Activated CD4-positive, CD25-positive, alpha-beta regulatory T cell treated with anti-CD3 and anti-CD28 coated beads, Interleukin-2, amount 50 U/mL, for 72 hours (primary cell): ENCODE results near the gene C11orf71.

Source experiments
- DNase-seq: peaks from one replicate; pipeline ENCODE4 v3.0.0; 2021

C11orf71 gene

DNA sequence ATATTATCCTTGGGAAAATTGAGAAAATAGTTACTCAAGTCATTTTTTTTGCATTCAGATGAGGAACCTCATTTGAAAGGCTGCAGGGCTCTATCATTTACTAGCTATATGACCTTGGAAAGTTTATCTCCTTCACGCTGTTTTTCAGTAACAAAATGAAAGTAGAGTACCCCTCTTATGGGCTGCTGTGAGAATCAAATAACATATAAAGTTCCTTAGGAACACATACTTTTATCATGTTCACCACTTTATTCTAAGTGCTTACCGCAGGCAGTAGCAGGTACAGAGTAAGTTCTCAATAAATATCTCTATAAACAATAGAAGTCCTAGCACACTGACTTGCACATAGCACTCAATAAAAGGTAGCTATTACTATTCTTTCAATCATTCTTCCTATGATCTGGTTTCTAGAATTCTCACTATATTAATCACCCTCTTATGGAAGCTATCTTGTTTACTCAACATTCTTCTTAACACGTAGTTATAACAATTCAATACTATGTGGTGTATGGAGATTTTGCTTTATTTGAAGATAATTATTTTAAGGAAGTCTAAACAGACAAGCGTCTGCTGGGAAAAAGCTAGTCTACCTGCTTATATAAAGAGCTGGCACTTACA, 1.9 kb downstream of the C11orf71 start:
- DNase-seq = no peak

DNA sequence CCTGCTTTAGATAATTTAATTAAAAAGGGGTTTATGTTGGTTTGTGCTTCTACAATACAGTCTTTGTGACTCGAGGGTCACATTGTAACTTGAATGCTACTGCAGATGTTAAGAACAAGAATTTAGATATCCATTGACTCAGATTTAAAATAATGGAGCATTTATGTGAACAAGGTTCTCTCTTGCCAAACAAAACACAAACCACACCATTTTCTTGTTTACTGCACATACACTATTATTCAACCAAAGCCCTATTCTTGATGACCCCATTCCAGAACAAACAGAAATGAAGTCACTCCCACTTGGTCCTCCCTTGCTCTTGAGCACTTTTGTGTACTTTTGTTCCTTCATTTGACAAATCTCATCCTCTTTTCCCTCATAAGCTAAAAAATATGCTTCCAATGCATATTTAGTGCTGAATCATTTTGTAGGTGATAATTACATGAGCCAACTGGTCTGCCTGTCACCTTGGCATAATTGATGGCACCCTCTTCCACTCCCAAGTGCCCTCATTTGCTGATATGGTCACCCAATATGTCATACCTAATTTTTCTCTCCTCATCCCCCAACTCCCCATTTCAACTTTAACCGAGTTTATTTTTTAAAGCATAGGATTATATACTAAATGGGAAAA, 2.8 kb downstream of the C11orf71 start:
- DNase-seq = no peak

DNA sequence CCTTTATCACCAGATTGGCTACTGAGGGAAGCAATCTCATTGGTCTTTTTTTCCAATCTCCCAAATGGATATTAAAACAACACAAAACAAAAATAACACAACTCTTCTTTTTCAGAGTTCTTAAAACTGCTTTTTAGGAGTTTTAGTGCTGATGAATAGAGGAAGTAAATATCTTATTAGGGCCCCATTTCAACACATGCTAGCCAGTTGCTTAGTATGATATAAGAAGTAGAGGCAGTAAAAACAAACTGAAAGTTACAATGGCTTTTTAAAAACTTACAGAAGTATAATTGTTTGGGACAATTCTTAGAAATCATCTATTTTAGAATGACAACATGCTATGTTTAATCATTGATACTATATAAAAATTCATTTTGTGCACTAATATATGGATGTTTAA, 3.4 kb downstream of the C11orf71 start:
- no peak for DNase-seq

- no peak for DNase-seq
Observed at GRCh38 chr11:114395736-114396135, 4.6 kb downstream of the C11orf71 start.

GRCh38 chr11:114392735-114393667, 7.3 kb downstream of the C11orf71 start:
- no peak for DNase-seq

GRCh38 chr11:114386545-114386944, 13.8 kb downstream of the C11orf71 start:
- DNase-seq = no peak

DNA sequence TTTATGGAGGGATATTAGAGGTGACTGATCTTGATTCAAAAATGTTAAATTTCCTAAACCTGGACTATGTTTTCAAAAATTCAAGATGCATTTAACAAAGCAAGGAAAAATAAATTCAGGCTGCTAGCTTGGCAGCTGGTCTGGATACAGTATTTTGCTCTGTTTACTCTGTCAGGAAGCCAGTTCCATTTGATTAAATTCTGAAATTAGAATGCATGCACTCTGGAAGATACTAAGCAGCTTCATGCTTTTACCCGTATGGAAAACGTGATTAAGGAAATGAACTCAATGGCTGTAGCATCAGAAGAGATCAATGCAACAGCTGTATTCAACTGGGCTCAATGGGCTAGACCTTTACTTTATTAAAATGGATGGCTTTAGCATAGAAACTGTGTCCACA, 14.2 kb downstream of the C11orf71 start:
- DNase-seq = no peak

GRCh38 chr11:114384487-114384886, 15.8 kb downstream of the C11orf71 start:
- DNase-seq = no peak

DNA sequence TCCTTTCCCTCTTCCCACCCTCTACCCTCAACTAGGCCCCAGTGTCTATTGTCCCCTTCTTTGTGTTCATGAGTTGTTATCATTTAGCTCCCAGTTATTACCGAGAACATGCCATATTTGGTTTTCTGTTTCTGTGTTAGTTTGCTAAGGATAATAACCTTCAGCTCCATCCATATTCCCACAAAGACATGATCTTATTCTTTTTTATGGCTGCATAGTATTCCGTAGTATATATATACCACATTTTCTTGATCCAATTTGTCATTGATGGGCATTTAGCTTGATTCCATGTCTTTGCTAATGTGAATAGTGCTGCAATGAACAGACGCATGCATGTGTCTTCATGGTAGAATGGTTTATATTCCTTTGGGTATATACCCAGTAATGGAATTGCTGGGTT, 17.8 kb downstream of the C11orf71 start:
- no peak for DNase-seq

- no peak for DNase-seq
Observed at GRCh38 chr11:114379394-114380069, 20.8 kb downstream of the C11orf71 start.

- DNase-seq = no peak
Observed at GRCh38 chr11:114377612-114378267, 22.6 kb downstream of the C11orf71 start.

DNA sequence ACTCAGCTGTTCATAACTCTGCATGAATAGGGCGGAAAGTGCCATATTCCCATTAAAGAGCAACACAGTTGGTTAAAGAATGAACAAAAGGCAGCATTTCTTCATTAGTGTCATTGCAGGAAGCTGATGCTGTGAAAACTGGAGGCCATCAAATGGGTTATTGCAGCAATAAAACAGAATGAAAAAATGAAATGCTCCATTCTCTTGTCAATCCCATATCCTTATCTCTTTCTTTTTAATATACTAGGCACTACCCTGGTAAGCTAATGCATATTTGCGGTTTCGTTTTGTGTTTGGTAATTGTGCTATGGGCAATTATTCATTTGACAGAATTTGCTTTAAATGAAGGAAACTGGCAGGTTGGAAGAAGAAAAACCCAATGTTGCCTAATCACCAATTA, 25.3 kb downstream of the C11orf71 start:
- no peak for DNase-seq

DNA sequence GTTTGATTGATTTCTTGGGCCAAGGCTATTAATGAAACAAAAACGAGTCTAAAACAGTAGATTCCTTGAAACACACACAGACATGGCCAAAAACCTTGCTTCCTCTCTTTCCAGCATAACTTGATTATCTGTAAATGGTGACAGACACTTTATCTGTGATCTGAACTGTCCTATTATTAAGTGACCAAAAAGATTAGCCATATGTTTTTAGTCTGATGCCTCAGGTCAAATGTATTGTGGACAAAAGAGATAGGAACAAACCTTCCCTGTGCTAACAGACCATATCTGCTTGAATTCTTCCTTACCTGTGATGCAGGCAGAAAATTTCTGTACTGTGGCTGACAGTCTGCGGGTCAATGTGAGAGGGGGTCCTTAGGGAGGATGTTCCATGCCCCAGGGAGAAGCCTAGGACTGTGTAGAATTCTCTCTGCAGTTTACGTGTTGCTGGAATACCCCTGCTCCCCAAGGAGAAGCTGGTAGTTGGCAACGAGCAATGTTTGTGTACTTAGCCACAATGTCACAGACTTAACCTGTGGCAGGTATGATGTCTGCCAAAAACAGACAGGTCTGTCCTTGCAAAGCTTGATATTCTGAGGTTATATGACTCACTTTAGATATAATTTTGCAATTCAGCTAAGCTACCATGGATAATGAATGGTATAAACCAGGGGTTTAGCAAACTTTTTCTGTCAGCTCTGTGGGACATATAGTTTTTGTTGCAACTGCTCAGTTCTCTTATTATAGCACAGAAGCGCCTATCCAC, 31.2 kb downstream of the C11orf71 start:
- no peak for DNase-seq

DNA sequence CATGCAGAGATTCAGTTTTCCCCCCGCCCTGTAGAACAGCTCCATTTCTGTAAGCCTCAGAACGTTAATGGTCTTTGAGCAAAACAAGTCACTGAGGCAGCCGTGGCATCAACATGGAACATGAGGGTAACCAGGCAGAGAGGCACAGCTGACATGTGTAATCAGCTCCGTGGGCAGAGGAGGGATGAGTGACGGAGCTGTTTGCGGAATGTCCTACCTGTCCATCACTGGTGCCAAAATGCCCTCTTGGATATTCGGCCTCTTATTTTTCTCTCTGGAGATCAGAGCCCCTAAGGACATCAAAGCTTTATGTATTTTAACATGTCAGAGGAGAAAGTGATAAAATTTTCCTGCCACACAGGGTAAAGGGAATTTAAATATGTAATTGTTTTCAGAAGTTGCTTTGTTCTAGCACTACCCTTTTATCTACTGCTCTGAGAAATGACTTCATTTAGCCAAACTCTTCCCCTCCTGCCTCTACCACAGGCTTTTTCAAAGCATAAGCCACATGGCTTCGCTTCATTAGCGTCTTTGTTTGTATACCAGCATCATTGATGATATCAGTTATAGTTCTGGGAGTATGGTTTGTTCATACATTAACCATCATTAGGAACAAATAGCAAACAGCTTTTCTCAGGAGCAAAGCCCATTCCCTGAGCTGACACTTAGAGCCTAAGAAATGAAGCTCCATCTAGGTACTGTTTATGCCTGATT, 32.9 kb downstream of the C11orf71 start:
- DNase-seq = no peak

DNA sequence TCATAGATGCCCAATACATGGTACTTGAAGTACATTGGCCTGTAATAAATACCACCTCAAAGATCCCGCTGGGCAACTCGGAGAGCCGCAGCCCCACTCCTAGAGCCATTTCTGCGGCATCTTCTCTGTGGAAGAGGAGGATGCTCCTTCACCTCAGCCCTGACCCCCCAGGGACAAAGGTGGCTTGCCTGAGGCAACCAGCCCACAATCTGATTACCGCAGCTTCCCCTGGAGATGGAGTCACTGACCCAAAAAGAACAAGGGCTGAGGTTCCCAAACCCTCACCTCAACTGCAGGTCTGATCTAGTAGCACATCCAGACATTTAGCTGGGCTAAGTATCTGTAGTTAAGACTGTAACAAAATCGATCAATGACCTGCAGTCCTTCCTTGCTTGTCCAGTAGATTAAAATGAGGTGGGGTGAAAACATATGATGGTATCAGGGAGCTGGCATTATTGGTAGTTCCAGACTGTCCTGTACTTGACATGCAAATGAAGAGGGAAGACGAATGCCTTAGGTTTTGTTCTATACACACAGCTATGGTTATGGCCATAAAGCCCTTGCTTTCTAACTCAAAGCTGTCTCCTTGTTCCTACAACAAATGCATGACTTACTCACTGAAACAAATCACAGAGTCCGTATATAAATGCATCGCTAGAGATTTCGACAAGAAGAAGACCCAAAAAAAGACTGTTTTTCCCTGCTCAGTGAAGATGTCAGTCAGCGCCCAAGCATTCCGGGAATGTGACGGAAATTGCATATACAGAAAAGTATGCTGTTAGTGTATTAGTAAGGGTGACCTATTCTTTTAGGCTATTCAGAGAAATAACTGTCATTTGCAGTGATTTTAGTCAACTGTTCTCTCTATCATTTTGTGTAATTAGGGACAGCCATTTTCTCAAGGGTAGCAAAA, 33.7 kb downstream of the C11orf71 start:
- no peak for DNase-seq

GRCh38 chr11:114362958-114363357, 37.4 kb downstream of the C11orf71 start:
- DNase-seq = no peak

- no peak for DNase-seq
Observed at GRCh38 chr11:114362326-114362725, 38.0 kb downstream of the C11orf71 start.

DNA sequence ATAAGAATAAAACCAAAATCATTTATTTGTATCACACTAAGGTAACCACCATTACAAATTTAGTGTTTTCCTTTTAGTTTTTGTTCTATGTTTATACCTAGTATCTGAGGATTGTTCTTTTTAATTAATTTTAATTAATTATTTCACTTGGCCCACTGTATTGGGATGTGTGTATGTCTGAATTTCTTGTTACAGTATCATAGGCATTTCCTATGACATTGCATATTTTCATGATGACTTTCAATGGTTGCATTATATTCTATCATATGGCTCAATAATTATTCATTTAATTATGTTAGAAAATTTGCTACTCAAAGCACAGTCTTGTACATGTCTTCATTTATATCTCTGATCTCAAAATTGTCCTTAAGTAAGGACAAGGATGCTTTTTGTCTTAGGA, 41.0 kb downstream of the C11orf71 start:
- DNase-seq = no peak

- DNase-seq = no peak
Observed at GRCh38 chr11:114358716-114359115, 41.6 kb downstream of the C11orf71 start.

GRCh38 chr11:114354076-114354475, 46.2 kb downstream of the C11orf71 start:
- no peak for DNase-seq
